ENCODE results near the gene LIN9.
"Not testable (repeated sequence)": the region's sequence is repeated elsewhere in the genome, so short reads cannot be mapped to it uniquely, and the experiment has no call there.

LIN9 gene

DNA sequence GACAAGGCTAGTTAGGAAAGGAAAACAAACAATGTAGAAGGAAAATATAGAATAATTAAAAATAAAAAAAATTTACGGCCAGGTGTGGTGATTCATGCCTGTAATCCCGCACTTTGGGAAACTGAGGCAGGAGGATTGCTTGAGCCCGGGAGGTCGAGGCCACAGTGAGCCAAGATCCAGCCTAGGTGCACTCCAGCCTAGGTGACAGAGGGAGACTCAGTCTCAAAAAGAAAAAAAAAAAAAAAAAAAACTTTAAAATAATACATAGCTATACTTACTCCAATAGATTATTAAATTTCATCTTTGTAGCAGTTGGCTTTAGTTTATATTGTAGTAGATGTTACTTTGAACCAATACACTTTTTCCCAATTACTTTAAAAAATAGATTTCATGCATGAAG lies 32.0 kb downstream of the LIN9 start:
- TF ChIP-seq CTCF (IDR thresholded peaks at IDR 0.05; ENCODE audit: borderline replicate concordance, insufficient read depth, low read depth, low read length), result no peak
- H3K4me3 ChIP-seq (ENCODE audit: low read depth, low read length), result no peak overlapping the region

GRCh38 chr1:226276077-226276682 lies 32.8 kb downstream of the LIN9 start:
- no peak overlapping the region for H3K4me3 ChIP-seq (ENCODE audit: low read depth, low read length)
- TF ChIP-seq CTCF (IDR thresholded peaks at IDR 0.05; ENCODE audit: borderline replicate concordance, insufficient read depth, low read depth, low read length), result no peak

- no peak for TF ChIP-seq CTCF (IDR thresholded peaks at IDR 0.05; ENCODE audit: borderline replicate concordance, insufficient read depth, low read depth, low read length)
- no peak overlapping the region for H3K4me3 ChIP-seq (ENCODE audit: low read depth, low read length)
Observed at GRCh38 chr1:226274138-226274537, 34.8 kb downstream of the LIN9 start.

GRCh38 chr1:226272233-226272902 lies 36.6 kb downstream of the LIN9 start:
- not testable (repeated sequence) for H3K4me3 ChIP-seq (ENCODE audit: low read depth, low read length)

GRCh38 chr1:226268421-226269124 lies 40.4 kb downstream of the LIN9 start:
- no peak for TF ChIP-seq CTCF (IDR thresholded peaks at IDR 0.05; ENCODE audit: borderline replicate concordance, insufficient read depth, low read depth, low read length)
- no peak overlapping the region for H3K4me3 ChIP-seq (ENCODE audit: low read depth, low read length)

GRCh38 chr1:226261818-226262217 lies 47.1 kb downstream of the LIN9 start:
- H3K4me3 ChIP-seq (ENCODE audit: low read depth, low read length), result no peak overlapping the region
- TF ChIP-seq CTCF (IDR thresholded peaks at IDR 0.05; ENCODE audit: borderline replicate concordance, insufficient read depth, low read depth, low read length), result no peak

GRCh38 chr1:226255380-226255779 lies 53.6 kb downstream of the LIN9 start:
- no peak for TF ChIP-seq CTCF (IDR thresholded peaks at IDR 0.05; ENCODE audit: borderline replicate concordance, insufficient read depth, low read depth, low read length)
- no peak overlapping the region for H3K4me3 ChIP-seq (ENCODE audit: low read depth, low read length)
